ENCODE measurements around the gene PLA2G7. TPM values are rescaled to one million over a fixed set of nuclear protein-coding genes. Genes with fewer than 3 reads are reported as not detected.

Gene PLA2G7
- total RNA-seq, 1 donor from 2014 or later: 1.6 TPM

GRCh38 chr6:46690141-46690755 lies 44.9 kb downstream of the PLA2G7 start:
- FAIRE-seq: no peak
- no peak for DNase-seq (ENCODE audit: low spot score in 2 of 2)

- DNase-seq (ENCODE audit: low spot score in 2 of 2) (no peak), FAIRE-seq (no peak)
Measured at GRCh38 chr6:46689657-46690056, 45.5 kb downstream of the PLA2G7 start.

- FAIRE-seq: no peak
- no peak for DNase-seq (ENCODE audit: low spot score in 2 of 2)
Measured at GRCh38 chr6:46688966-46689335, 46.2 kb downstream of the PLA2G7 start.

DNA sequence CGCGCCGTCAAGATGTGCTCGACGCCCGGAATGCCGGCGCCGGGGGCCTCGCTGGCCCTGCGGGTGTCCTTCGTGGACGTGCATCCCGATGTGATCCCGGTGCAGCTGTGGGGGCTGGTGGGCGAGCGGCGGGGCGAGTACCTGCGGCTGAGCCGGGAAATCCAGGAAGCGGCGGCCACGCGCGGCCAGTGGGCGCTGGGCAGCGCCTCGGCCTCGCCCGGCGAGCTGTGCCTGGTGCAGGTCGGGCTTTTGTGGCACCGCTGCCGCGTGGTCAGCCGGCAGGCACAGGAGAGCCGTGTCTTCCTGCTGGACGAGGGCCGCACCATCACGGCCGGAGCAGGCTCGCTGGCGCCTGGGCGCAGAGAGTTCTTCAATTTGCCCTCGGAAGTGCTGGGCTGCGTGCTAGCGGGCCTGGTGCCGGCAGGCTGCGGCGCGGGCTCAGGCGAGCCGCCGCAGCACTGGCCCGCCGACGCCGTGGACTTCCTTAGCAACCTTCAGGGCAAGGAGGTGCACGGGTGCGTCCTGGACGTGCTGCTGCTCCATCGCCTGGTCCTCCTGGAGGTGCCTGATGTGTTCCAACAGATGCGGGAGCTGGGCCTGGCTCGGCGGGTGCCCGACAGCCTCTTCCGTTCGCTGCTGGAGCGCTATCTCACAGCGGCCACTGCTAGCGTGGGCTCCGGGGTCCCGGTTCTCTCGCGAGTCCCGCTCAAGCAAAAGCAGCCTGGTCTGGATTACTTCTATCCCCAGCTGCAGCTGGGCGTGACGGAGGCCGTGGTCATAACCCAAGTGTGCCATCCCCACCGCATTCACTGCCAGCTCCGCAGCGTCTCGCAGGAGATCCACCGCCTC lies 46.8 kb downstream of the PLA2G7 start:
- no peak for DNase-seq (ENCODE audit: low spot score in 2 of 2)
- no peak for FAIRE-seq

GRCh38 chr6:46687619-46688097 lies 47.5 kb downstream of the PLA2G7 start, which contains the start of gene TDRD6:
TDRD6 (plus strand) TSS chr6:46687885; CDS start chr6:46688129, 244 bp downstream.
- no peak for FAIRE-seq
- DNase-seq (ENCODE audit: low spot score in 2 of 2): no peak

DNA sequence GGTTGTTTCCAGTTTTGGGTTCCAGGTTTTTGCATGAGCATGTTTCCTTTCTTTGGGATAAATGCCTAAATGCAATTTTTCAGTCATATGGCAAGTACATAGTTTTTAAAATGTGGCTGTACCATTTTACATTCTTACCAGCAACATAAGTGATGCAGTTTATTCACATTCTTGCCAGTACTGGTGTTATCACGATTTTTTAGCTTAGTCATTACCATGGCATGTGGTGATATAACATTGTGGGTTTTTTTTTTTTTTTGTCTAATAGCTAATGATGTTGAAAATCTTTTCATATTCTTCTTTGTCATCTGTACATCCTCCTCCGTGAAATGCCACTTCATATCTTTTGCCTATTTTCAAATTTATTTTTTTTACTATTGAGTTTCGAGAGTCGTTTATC lies 50.4 kb downstream of the PLA2G7 start:
- DNase-seq (ENCODE audit: low spot score in 2 of 2) (no peak), FAIRE-seq (no peak)

DNA sequence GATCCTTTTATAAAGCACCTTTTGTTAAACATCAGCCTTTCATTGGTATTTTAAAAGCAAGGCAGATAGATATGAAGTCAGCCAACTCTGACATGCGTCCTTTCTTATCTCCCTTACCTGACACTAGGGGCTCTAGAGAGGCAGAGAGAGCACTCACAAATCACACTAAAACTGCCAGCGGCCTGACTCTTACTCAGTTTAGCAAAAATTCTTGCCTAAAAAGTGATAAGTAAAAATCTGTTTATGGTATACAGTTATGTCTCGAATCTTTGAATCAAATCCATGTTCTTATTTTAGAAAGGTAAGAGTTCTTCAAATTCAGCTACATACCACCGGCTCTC lies 57.9 kb downstream of the PLA2G7 start:
- no peak for FAIRE-seq
- DNase-seq (ENCODE audit: low spot score in 2 of 2): no peak

DNA sequence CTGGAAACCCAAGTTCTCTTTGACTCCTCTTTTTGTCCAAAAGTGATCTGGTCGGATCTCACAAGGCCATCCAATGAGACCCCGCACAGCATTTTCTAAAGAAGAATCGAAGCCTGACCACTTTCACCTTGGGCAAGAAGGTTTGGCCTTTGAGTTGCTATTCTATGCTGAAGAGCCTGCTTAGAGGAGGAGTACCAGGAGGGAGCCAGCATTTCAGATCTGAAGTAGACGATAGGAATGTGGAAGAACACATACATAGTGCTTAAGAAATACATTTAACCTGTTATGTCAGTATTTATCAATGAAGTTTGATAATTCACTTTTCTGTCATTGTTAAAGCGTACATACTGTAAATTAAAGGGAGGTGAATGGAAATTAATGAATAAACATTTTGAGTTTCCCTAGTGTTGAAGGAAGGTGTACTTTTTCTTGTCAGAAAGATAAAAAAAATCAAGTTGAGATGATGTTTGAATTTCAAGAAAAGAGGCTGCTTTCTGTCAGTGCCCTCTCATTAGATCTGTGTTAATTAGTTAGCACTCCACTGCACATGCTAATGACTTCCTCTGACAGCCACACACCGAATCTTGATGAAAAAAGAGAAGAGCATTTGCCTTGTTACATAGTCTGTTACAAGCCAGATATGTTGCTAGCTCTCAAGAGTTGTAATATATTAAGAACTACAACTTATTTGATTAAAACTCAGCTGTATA lies 58.4 kb downstream of the PLA2G7 start:
- FAIRE-seq (no peak), DNase-seq (ENCODE audit: low spot score in 2 of 2) (no peak)

GRCh38 chr6:46674410-46674809 lies 60.8 kb downstream of the PLA2G7 start:
- DNase-seq (ENCODE audit: low spot score in 2 of 2) (no peak), FAIRE-seq (no peak)

DNA sequence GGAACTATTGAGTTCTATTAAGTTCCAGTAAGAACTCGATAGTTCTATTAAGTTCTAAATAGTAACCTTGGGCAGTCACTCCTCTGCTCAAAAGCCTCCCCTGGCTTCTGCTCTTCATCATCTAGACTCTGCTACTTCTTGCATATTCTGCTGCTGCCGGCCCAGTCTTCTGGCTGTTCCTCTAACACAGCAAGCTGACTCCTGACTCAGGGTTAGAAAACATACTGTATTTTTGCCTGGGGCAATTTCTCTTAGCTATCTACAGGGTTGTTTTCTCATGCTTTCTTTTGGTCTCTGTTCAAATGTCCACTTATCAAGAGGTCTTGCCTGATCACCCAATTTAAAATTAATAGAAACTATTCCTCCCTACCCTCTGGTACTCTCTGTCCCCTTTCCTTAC lies 67.8 kb downstream of the PLA2G7 start:
- FAIRE-seq: no peak

DNA sequence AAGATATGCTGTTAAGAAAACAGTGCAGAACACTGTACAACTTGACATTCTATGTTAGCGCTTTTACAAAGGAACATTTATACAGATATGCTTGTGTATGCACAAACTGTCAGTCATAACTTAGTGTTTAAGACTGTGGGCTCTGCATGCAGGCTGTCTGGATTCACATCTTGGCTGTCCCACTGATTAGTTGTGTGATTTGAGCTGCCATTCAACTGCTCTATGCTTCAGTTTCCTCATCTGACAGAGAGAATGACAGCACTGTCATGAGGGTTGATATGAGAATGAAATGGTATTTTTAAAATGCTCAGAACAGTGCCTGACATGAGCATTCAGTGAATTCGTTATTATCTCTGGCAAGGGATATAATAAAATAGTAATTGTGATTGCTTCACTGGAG lies 73.7 kb downstream of the PLA2G7 start:
- FAIRE-seq: no peak
- no peak for DNase-seq (ENCODE audit: low spot score in 2 of 2)

More for the DNA sequence above, 67.8 kb downstream of the PLA2G7 start:
- no peak for DNase-seq (ENCODE audit: low spot score in 2 of 2)

DNA sequence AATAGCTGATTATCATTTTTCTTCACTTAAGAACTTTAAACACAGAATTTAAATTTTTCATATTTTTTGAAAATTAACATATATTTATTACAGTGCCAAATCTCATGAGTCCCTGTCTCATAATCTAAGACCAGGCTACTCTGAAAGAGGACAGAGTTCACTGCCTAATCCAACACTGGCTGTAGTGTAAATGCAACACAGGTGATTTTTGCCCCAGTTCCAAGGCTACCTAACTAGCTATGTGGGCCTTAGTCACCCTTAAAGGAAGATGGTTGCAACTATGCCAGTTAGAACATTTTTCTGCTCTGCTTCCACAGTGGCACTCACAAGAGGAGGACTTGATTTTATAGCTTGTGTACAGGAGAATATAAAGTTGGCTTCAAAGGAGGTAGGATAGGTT lies 77.5 kb downstream of the PLA2G7 start:
- FAIRE-seq (no peak), DNase-seq (ENCODE audit: low spot score in 2 of 2) (no peak)

DNA sequence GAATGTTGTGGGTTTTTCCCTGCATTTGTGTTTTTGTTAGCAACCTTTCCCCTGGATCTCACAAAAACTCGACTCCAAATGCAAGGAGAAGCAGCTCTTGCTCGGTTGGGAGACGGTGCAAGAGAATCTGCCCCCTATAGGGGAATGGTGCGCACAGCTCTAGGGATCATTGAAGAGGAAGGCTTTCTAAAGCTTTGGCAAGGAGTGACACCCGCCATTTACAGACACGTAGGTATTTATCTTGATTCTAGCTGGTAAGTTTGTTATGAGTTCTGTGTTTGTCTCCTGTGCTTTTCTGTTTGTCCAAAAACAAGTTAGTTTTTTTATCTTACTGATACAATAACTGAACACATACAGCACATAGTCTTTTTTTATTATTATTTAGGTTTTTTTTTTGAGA lies 79.4 kb downstream of the PLA2G7 start:
- no peak for FAIRE-seq

More for the DNA sequence above, 79.4 kb downstream of the PLA2G7 start:
- no peak for DNase-seq (ENCODE audit: low spot score in 2 of 2)

Other genes with a start within 250 kb of the PLA2G7 start
- gene RCAN2, start 243.9 kb downstream of the PLA2G7 start, total RNA-seq: 15.1 TPM
- gene CYP39A1, start 82.6 kb downstream of the PLA2G7 start, total RNA-seq: 2.9 TPM
- gene SLC25A27, start 82.4 kb downstream of the PLA2G7 start, total RNA-seq: 30.2 TPM
- 0.41 TPM for gene TDRD6, start 47.5 kb downstream of the PLA2G7 start, total RNA-seq
- gene ANKRD66, start 11.6 kb upstream of the PLA2G7 start, total RNA-seq: not detected
- not detected for gene MEP1A, start 58.0 kb upstream of the PLA2G7 start, total RNA-seq
- 6.5 TPM for gene ADGRF5, start 186.6 kb upstream of the PLA2G7 start, total RNA-seq

Measured in frontal cortex (tissue), 4 donors.